Fibroblast of lung (primary cell): ENCODE data around the gene REC114.
A peak's percentile ranks its signal among the peaks of the same experiment; 100 is the strongest.

Source experiments
- CTCF ChIP-seq, 2 donors: IDR thresholded peaks in 1 of 2; conservative IDR thresholded peaks in 1 of 2; 1 replicate in 1 of 2; 2 replicates in 1 of 2; pipeline ENCODE4 v1.5.1; 2011 to 2012; ENCODE audit warnings: low read length in 2 of 2, control low read depth in 1 of 2, inconsistent platforms in 1 of 2, low read depth in 1 of 2, mild to moderate bottlenecking in 1 of 2
- EZH2 ChIP-seq: IDR thresholded peaks from 2 replicates; pipeline ENCODE4 v1.5.1; 2012; ENCODE audit warnings: low read length, control low read depth, mild to moderate bottlenecking; ENCODE audit errors: missing control alignments

GRCh38 chr15:73464602-73465001 is 21.6 kb downstream of the REC114 start:
- TF ChIP-seq CTCF (conservative IDR thresholded peaks at IDR 0.05 in 1 of 2, IDR thresholded peaks at IDR 0.05 in 1 of 2; ENCODE audit: low read depth in 1 of 2, low read length in 2 of 2) (peak in 1 of 2 donors; percentile 16), EZH2 (no peak)
